Measurements from ENCODE around the gene HAO2.
"Not testable (repeated sequence)": the region's sequence is repeated elsewhere in the genome, so short reads cannot be mapped to it uniquely, and the experiment has no call there.

The HAO2 gene

DNA sequence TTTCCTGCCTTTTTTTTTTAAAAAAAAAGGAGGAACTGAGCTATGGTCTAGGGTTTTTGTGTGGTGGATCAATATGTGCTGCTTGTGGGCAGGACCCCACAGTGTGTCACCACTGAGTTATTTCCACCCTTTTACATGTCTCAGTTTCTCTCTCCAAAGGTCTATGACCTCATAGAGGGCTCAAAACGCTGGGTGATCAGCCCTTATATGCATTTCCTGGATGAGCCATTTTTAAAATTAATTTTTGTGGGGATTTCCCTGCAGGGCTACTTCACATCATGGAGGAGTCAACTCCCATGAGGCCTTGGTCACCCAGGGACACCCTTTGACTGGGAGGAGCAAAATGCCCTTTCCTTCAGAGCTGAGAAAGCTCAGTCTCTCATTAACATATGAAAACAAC, 20.7 kb upstream of the HAO2 start:
- no peak for DNase-seq

DNA sequence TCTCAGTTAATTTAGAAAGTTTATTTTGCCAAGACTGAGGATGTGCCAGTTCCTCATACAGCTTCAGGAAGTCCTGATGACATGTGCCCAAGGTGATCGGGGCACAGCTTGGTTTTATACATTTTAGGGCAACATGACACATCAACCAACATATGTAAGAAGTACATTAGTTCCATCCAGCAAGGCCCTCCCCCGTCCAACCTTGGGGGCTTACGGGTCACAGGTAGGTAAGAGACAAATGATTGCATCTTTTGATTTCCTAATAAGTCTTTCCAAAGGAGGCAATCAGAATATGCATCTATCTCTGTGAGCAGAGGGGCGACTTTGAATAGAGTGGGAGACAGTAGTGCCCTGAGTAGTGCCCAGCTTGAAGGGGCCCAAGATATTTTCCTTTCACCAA, 19.6 kb upstream of the HAO2 start:
- DNase-seq, result no peak

DNA sequence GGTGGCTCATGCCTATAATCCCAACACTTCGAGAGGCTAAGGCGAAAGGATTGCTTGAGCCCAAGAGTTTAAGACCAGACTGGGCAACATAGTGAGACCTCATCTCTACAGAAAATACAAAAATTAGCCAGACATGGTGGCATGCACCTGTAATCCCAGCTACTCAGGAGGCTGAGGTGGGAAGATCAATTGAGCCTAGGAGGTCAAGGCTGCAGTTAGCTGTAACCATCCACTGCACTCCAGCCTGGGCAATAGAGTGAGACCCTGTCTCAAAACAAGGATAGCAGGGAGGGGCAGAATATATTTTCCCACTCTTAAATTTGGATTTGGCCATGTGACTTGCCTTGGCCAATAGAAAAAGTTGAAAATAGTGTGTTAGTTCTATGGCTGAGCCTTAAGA, 17.7 kb upstream of the HAO2 start:
- DNase-seq, result not testable (repeated sequence)

DNA sequence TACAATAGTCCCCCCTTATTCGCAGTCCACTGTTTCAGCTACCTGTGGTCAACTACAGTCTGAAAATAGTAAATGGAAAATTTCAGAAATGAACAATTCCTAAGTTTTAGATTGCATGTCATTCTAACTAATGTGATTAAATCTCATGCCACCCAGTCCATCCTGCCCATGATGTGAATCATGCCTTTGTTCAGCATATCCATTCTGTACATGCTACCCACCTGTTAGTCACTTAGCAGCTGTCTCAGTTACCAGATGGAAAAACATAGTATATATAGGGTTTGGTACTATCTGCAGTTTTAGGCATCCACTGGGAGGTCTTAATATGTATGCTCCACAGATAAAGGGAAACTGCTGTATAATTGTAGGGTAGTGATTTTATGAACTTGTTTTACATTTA, 16.6 kb upstream of the HAO2 start:
- DNase-seq, result no peak

DNA sequence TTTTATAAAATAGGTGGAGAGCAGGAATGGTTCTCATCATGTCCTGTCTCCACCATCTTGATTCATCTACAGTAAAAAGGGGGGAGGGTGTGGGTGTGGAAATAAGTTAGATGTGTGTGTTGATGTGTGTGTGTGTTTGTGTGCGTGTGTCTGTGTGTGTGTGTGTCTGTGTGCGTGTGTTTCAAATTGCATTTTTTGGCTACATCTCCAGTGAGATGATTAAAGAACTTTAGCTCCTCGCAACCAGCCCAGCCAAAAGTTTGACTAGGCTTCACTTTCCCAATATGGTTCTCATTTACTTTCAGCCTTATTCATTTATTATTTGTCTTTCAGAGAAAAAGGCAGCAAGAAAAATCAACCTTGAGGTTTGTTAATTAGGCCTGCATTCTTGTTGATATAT, 14.7 kb upstream of the HAO2 start:
- DNase-seq, result no peak

DNA sequence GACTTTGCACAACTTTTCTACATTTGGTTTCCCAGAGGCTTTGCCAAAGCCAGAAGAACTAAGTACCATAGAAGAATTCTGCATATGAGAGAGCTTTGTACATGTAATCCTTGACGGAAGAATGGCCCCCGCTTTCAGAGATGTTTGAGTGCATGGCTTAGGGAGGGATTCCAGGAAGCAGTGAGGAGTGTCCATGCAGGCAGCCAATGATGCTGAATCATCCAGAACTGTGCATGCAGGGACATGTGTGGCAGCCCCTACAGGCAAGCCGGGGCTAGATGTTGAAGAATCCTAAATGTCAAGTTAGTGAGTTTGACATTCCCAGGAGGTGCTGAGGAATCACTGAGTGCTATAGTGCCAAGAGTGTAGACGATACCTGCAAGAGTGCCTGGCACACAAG, 9.9 kb upstream of the HAO2 start:
- DNase-seq, result no peak

DNA sequence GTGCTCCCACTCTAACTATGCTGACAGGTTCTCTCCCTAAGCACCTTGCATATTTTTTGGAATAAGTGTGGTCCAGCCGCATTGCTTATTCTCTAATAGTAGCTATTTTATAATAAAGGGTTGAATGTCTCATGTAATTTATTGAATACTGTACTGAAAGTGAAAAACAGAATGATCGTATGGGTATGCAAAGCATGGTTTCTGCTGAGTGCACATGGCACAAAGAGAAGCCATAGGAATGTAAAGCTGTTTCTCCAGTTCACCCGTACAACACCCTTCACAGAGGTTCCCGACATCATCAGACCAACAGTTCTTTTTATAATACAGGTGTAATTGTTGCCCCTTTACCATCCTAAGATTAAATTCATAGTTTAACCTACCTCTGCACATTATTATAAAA, 8.9 kb upstream of the HAO2 start:
- no peak for DNase-seq

DNA sequence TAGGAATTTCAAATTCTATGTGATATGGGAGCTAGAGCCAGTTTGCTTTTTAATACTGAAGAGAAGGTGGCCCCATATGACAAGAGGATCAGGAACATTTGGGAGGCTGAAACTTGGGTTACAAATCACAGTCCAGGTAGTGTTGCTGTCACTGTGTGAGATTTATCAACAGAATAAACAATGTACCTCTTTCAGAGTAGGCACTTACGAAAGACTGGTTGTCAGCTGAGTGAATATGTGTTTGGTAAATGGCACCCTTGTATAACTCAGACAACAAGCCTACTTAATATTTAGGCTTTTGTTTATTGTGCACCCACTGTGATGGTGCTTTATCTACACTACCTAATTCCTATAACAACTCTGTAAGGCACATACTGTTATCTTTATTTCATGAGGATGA, 7.4 kb upstream of the HAO2 start:
- no peak for DNase-seq

DNA sequence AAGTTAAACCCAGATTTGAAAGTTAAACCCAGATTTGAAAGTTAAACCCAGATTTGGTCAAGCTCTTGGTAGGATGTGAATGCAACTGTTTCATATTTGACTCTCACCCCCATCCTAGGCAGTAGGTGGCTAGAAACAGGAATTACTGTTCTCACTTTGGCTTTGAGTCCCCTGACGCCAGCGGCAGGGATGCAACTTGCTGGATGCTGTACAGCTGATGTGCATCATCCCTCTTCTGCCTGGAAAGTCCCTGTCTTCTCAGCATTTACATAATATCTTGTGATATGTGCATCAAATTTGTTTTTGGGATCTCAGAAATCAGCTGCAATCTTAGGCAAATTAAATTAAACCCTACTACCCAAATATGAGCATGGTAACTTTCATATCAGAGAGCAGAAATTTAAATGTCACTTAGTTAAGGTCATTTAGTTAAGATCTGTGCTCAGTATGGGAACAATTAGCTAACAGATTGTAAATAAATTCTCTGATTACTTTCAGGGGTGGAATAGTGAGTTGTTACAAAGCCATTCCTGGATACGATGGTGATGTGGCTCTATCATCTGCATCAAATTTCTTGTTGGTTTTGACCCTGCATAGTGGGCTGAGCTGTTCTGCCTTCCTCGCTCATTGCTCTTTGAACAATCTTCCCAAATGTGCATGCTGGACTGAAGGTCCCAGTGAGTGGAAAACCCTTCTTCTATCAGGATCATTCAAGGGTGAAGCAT, 6.8 kb upstream of the HAO2 start:
- DNase-seq, result no peak

DNA sequence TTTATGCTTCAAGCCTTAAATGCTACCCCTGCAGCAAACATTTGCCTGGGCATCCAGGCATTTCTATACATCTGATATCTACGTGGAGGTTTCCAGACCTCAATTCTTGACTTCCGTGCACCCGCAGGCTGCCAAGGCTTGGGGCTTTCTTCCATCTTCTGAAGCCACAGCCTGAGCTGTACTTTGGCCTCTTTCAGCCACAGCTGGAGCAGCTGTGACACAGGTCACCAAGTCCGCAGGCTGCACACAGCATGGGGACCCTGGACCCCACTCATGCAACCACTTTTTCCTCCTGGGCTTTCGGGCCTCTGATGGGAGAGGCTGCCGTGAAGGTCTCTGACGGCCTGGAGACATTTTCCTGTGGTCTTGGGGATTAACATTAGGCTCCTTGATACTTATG, 5.4 kb upstream of the HAO2 start:
- no peak for DNase-seq

DNA sequence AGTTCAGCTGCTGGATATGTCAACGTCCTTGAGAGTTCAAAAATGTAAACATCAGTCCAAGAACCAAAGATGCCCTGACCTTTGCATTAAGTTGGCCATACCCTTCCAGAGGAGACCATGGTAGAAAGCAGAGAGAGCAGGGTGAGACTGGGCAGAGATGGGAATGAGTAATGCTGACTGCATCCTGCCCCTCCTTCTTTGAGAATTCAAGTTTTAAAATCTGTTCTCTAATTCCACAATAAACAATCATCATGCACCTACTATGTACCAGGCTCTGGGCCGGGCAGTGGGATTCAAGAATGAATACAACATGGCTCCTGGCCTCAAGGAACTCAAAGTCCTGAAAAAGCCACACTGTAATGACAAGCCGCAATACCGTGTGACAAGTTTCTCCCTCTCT, 3.9 kb upstream of the HAO2 start:
- no peak for DNase-seq

DNA sequence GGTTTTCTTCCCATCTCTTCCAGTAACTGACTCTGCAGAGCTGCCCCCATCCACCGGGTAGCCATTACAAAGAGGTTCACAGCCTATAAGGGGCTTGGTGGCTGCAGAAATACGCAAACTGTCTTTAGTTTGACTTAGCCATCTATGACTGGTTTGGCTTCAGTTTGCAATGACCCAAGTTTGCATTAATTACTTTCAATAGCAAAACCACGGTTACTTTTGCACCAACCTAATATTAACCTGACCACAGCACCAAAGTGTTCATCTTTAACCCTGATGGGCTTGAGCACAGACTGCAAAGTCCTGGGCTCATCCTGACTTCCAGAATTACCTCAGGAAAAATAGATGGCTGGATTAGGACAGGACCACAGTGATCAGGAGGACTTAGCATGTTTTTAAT, 2.2 kb upstream of the HAO2 start:
- no peak for DNase-seq

DNA sequence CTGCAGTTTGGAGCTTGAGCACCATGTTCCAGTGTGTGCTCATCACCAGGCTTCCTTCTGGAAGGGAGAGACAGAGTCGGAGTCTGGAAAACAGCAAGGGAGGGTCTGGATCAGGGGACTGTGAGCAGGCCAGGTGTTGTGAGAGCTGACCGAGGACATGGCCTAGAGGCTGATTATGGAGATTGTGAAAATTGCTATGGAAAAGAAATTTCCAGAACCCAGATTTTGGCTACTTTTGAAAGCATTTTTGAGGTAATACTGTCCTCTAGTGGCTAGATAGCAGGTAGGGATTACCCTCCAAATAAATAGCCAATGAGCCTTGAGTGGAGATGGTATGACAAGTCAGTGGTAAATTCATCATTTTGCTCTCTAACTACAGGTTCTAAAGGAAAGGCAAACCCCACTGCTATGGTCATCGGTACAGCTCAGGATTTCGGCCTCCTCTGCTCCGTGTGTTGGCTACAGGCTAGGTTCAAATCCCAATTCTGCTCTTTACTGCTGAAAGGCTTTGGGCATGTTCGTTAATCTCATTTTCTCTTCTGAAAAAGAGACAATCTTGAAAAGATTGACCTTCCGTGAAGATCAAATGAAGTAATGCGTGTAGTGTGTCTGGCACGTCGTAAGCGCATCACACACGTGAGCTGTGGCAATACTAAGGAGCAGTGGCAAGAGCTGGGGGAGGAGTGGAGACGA, 1.0 kb upstream of the HAO2 start:
- no peak for DNase-seq

DNA sequence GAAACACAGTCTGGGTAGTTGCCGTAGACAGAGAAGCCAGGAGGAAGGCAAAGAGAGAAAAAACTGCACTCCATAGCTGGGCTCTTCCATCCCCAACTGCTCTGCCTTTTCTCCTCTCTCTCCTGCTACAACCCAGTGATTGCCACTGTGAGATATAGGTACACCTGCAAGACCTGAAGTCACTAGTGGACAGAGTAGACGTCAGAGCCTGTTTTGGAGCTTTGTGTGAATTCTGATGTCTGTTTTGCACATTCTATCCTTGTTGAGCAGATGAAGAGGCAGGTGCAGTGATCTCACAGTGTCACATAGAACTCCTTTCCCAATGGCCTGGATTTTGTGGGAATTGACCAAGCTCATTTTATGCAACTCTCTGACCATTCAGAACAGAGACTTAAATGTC, 2.2 kb downstream of the HAO2 start:
- no peak for DNase-seq

DNA sequence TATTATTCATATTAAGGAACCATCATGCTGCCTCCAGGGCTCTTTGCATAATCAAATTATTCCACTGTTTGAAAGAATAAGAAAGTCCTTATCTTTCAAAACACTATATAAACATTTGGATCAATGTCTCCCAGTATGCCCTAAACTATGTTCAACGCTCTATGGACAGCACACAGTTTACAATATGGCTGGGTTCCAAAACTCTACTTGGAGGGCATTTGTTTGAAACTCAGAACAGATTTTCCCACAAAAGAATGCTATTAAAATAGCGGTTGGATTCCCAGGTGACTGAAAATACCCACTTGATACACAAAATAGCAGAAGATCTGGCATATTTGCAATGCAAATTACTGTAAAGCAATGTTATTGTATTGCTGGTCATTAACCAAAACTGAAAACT, 3.2 kb downstream of the HAO2 start:
- DNase-seq, result no peak

DNA sequence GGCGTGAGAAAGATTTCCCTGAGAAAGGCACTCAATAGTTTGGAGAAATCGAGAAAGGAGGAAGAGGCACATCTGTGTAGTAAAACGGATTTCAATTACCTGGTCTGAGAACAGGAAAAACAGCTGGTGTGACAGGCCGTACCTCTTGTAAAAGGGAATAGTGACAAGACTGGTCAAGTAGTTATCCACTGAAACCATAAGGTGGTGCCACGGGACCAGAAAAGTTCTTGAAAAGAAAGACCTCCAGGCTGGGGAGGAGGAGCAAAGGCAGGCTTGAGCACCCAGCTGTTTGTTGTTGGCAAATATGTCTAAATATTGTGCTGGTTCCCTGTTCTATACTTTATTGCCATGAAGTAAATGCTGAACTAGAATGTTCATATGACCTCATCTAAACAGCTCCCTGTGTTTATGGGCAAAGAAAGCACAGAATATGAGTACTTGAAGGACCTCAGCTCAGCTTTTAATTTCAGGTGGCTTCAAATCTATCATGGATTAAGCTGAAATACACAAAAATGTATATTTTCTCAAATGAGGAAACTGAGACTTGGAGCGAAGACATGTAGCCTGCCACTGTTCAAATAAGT, 4.0 kb downstream of the HAO2 start:
- DNase-seq, result peak; percentile 3

DNA sequence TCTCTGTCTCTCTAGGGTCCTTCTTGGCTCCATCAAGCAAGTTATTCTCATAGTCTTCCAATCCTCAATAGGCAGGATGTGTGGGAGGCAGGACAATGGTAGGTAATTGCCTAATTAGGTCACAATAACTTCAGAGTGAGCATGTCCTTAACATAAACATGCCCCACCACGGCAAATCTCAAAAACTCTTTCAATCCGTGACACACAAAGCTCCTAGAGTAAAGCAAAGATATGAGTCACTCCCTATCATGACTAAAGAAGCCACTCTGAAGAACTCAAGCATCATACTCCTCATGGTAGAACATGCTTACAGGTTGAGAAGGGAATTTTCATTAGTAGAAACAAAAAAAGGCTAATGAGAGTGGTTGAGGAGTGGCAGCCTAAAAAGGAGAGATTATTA, 4.9 kb downstream of the HAO2 start:
- DNase-seq, result no peak

DNA sequence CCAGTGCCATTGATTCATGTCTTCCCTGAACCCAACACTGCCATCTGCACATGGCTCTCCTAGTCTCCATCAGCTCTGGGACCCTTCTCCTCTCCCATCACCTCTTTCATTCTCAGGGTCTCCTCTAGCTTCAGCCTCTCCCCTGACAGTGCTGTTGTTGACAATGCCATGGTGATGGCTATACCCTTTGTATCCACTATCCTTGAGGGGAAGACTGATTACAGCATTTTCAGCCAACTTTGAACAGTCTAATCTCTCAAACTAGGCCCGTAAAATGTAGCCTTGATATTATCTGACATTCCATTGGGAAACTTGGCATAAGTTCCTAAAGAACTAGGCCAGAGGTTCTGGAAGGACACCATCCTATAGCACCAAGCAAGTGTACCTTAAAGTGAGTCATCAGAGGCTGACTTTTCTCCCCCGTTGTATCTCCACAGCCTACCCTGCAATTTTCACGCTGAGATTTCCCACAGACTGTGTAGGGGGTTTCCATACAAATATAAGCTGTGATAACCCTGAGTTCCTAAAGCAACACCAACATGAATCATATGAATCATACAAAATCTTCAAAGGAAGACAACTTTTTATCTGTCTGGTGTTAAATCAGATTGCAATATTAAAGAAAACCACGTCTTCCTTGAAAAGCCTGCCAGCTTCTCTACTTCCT, 5.8 kb downstream of the HAO2 start:
- no peak for DNase-seq

DNA sequence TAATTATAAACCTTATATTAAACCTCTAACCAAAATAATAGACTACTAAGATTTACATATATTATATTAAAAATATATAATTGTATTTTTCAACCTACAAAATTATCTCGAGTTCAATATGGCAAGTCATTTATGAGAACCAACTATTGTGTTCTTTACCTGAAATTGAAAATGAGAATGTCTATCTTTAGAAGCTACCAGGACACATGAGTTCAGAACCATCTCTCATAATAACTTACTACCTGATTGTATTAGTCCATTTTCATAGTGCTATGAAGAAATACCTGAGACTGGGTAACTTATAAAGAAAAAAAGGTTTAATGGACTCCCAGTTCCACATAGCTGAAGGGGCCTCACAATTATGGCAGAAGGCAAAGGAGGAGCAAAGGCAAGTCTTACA, 6.8 kb downstream of the HAO2 start:
- no peak for DNase-seq

DNA sequence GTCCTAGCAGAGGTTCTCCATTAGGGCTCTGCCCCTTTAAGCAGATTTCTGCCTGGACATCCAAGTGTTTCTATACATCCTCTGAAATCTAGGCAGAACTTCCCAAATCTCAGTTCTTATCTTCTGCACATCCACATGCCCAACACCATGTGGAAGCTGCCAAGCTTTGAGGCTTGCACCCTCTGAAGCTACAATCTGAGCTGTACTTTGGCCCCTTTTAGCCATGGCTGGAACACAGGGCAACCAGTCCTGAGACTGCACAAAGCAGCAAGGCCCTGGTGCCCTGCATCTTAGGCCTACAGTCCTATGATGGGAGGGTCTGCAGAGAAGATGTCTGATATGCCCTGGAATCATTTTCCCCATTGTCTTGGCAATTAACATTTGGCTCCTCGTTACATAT, 8.0 kb downstream of the HAO2 start:
- DNase-seq, result no peak

DNA sequence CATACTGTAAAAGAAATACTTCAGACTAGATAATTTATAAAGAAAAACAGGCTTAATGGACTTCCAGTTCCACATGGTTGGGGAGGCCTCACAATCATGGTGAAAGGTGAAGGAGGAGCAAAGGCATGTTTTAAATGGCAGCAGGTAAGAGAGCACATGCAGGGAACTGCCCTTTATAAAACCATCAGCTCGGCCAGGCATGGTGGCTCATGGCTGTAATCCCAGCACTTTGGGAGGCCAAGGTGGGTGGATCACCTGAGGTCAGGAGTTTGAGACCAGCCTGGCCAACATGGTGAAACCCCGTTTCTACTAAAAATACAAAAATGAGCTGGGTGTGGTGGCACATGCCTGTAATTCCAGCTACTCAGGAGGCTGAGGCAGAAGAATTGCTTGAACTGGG, 9.0 kb downstream of the HAO2 start:
- DNase-seq, result not testable (repeated sequence)

DNA sequence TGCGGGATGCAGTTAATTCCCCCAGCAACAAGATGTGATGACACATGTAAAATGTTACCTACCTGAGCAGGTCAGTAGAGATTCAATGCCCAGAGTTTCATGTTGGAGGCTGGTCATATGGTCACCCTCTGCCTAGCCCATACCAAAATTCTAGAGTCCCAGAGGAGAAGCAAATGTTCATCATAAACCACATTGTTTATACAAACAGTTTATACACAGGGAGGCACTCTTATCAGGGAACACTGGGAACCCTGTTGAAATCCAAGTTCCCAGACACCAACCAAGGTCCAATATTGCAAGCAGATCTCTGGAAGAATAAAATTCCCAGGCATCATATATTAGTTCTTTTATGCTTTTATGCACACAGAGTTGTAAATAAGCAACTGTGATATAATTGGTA, 10.5 kb downstream of the HAO2 start:
- no peak for DNase-seq

DNA sequence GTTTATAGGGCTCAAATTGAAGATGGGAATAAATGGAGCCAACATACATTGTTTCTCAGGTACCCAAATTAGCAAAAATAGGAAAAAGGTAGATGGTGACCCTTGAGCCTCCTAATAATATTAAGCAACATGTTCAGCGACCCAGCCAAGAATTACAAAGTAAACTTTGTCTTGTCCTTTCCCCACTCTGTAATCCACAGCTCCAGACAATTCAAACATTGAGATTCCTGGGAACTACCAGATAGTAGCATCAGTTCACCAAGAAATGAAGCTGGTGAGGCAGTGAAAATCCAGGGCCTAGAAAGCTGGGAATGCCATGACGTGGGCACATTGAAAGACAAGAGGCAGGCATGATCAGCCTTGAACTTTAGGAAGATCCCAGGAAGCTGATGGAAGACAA, 11.7 kb downstream of the HAO2 start:
- DNase-seq, result no peak

DNA sequence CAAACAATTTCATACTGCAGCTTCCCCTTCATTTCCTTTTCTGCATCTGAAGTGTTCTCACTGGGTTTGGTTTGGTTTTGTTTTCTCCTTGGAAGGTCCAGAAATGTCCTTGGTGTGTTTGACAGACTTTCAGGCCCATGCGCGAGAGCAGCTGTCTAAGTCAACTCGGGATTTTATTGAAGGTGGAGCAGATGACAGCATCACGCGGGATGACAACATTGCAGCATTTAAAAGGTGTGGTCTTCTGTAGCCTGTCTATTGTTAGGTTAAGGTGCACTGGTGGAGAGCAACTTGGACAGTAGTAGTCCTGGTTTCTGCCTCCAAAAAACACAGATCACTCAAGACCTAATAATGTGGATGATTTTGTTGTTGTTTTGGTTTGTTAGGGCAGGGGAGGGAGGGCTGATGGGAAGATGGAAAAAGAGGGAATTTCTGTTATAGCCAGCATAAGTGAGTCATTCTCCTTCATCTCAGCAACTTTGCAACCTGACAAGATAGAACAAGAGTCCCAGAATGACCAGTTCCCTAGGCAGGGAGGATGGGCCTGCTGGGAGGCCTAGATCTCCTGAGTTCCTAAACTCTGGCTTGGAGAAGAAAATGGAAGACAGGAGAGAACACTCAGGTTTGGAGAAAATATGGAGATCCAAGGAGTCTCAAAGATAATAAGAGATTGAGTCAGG, 12.5 kb downstream of the HAO2 start:
- DNase-seq, result no peak

Data from SHP77 treated with DMSO at 0.1 percent for 48 hours (cell line).